Ishikawa (cell line): ENCODE measurements around the gene DUSP16.

ENCODE experiments used
- CEBPB ChIP-seq: IDR thresholded peaks from 2 replicates; pipeline ENCODE4 v1.6.1; 2012
- CREB1 ChIP-seq: IDR thresholded peaks from 2 replicates; pipeline ENCODE4 v1.6.1; 2012; ENCODE audit warnings: low read depth
- EGR1 ChIP-seq: IDR thresholded peaks from 2 replicates; pipeline ENCODE4 v1.6.1; 2012
- EP300 ChIP-seq: IDR thresholded peaks from 2 replicates; pipeline ENCODE4 v1.6.1; 2012; ENCODE audit warnings: borderline replicate concordance
- FOXM1 ChIP-seq: IDR thresholded peaks from 2 replicates; pipeline ENCODE4 v1.6.1; 2012; ENCODE audit warnings: low read depth, borderline replicate concordance
- MAX ChIP-seq: IDR thresholded peaks from 2 replicates; pipeline ENCODE4 v1.6.1; 2012
- NFIC ChIP-seq: IDR thresholded peaks from 2 replicates; pipeline ENCODE4 v1.6.1; 2012
- RAD21 ChIP-seq: IDR thresholded peaks from 2 replicates; pipeline ENCODE4 v1.6.1; 2012; ENCODE audit warnings: low read depth
- REST ChIP-seq: IDR thresholded peaks from 2 replicates; pipeline ENCODE4 v1.6.1; 2012; ENCODE audit warnings: low read depth, mild to moderate bottlenecking
- TAF1 ChIP-seq: IDR thresholded peaks from 2 replicates; pipeline ENCODE4 v1.6.1; 2012; ENCODE audit warnings: low read depth, mild to moderate bottlenecking
- TCF12 ChIP-seq: IDR thresholded peaks from 2 replicates; pipeline ENCODE4 v1.6.1; 2012; ENCODE audit warnings: low read depth
- TEAD4 ChIP-seq: IDR thresholded peaks from 2 replicates; pipeline ENCODE4 v1.6.1; 2012
- USF1 ChIP-seq: IDR thresholded peaks from 2 replicates; pipeline ENCODE4 v1.6.1; 2012
- YY1 ChIP-seq: IDR thresholded peaks from 2 replicates; pipeline ENCODE4 v1.6.1; 2012; ENCODE audit warnings: low read depth
- ZBTB7A ChIP-seq: IDR thresholded peaks from 2 replicates; pipeline ENCODE4 v1.6.1; 2012; ENCODE audit warnings: low read depth

Gene DUSP16

GRCh38 chr12:12510141-12510540 lies 52.5 kb downstream of the DUSP16 start:
- TF ChIP-seq EGR1 (no peak), RAD21 (no peak), MAX (no peak), REST (no peak), YY1 (no peak), CREB1 (no peak), TCF12 (no peak), TEAD4 (no peak), EP300 (no peak)

GRCh38 chr12:12508612-12509011 lies 54.1 kb downstream of the DUSP16 start:
- no peak for TF ChIP-seq EP300
- no peak for TF ChIP-seq MAX
- no peak for TF ChIP-seq CREB1
- TF ChIP-seq NFIC: no peak
- no peak for TF ChIP-seq TCF12
- no peak for TF ChIP-seq TEAD4
- no peak for TF ChIP-seq FOXM1
- TF ChIP-seq USF1: no peak
- TF ChIP-seq RAD21: no peak
- no peak for TF ChIP-seq REST
- no peak for TF ChIP-seq YY1
- TF ChIP-seq TAF1: no peak
- TF ChIP-seq CEBPB: no peak
- no peak for TF ChIP-seq ZBTB7A
- no peak for TF ChIP-seq EGR1

- TF ChIP-seq MAX: no peak
- no peak for TF ChIP-seq NFIC
- no peak for TF ChIP-seq EP300
- no peak for TF ChIP-seq TAF1
- no peak for TF ChIP-seq USF1
- no peak for TF ChIP-seq TCF12
- no peak for TF ChIP-seq EGR1
These were observed 55.5 kb downstream of the DUSP16 start for GRCh38 chr12:12507121-12507520.

- no peak for TF ChIP-seq TCF12
- no peak for TF ChIP-seq EP300
- no peak for TF ChIP-seq CREB1
- TF ChIP-seq CEBPB: no peak
- TF ChIP-seq NFIC: no peak
- no peak for TF ChIP-seq TEAD4
- no peak for TF ChIP-seq MAX
- no peak for TF ChIP-seq USF1
- no peak for TF ChIP-seq EGR1
- TF ChIP-seq RAD21: no peak
- TF ChIP-seq FOXM1: no peak
- TF ChIP-seq REST: no peak
- TF ChIP-seq ZBTB7A: no peak
- TF ChIP-seq TAF1: no peak
- no peak for TF ChIP-seq YY1
These were observed 56.2 kb downstream of the DUSP16 start for GRCh38 chr12:12506496-12506890.
